GM18867 (cell line): ENCODE measurements around the gene AKAP10.
A peak's percentile ranks its signal among the peaks of the same experiment; 100 is the strongest.
"Not testable (repeated sequence)": the region's sequence is repeated elsewhere in the genome, so short reads cannot be mapped to it uniquely, and the experiment has no call there.

Source experiments
- ATAC-seq: cut with Tn5 transposase; IDR thresholded peaks from one replicate; pipeline ENCODE4 v1.9.1; 2021; ENCODE audit warnings: mild to moderate bottlenecking, moderate library complexity; ENCODE audit not compliant: unreplicated experiment

AKAP10 gene

DNA sequence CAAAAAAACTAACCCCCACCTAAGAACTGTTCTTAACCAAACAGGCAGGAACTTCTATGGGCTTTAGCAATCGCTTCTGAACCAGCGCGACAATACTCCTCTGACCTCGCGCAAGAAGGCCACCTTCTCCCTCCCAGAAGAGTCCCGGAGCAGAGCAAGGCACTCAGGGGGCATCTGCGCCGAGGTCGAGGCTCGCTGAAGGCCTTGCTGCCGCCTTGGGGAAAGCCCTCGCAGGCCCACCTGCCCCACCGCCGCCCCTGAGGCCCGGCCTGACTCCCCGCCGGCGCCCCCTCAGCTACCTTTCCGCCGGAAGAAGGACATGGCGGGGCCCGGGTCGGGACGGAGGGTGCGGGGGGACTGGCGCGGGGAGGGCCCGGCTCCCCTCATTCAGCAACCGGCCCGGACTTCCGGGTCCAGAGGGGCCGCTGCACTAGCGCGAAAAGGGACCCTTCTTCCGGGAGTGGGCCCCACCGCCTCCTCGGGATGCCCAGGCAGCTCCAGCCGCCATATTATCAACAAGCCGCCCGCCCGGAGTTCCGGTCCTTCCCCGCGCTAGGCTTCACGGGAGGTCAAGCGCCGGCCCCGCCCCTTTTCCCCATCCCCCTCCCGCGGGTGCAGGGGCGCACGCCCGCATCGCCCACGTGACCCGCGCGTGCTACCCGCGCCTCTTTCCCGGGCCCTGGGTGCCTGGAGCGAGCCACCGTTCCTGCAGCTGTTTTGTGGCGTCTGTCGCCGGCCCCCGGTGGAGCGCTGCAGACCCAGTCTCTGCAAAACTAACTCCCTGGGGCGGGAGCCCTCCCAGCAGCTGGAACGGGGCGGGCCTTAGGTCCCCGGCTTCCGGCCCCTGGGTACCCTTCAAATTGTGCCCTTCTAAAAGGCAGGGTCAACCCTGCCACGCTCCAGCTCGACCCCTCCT, at the start of gene AKAP10:
TSS of gene AKAP10 (minus strand) at position 536 of the 916 bp plus-strand sequence. CDS start at position 387, 149 bp downstream.
- ATAC-seq = peak; percentile 80

GRCh38 chr17:20026960-20027359, 49.3 kb upstream of the AKAP10 start:
- ATAC-seq = no peak

DNA sequence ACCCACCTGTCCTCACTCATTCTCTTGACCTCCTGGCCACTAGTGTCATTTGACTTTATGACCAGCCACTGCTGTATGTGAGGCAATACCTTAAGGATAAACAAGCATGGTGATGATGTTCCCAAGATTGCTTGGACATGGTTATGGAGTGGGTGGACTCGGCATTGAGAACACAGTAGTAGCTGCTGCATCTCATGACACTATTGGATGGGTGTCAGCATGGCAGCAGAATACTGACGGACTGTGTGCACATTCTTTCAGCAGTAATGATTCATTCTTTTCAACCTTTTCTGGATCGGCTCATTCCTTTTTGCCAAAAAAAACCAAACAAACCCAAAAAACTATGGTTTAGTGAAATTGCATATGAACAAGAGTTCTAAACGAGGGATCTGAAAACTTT, 45.1 kb upstream of the AKAP10 start:
- ATAC-seq = no peak

DNA sequence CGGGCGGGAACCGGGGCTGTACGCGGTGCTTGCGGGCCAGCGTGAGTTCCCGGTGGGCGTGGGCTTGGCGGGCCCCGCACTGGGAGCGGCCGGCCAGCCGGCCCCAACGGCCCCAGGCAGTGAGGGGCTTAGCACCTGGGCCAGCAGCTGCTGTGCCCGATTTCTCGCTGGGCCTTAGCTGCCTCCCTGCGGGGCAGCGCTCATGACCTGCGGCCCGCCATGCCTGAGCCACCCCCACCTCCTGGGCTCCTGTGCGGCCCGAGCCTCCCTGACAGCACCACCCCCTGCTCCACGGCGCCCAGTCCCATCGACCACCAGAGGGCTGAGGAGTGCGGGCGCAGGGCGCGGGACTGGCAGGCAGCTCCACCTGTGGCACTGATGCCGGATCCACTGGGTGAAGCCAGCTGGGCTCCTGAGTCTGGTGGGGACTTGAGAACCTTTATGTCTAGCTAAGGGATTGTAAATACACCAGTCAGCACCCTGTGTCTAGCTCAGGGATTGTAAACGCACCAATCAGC, 38.9 kb upstream of the AKAP10 start:
- ATAC-seq = not testable (repeated sequence)

- no peak for ATAC-seq
Observed at GRCh38 chr17:20012017-20012536, 34.4 kb upstream of the AKAP10 start.

GRCh38 chr17:20010936-20011335, 33.3 kb upstream of the AKAP10 start:
- no peak for ATAC-seq

GRCh38 chr17:20010099-20010863, 32.7 kb upstream of the AKAP10 start:
- no peak for ATAC-seq

GRCh38 chr17:20009302-20010098, 31.9 kb upstream of the AKAP10 start, which contains the start of gene SPECC1:
TSS of gene SPECC1 (plus strand) at chr17:20009359. CDS start at chr17:20096652, 87,293 bp downstream.
- peak; percentile 93 for ATAC-seq

GRCh38 chr17:20009052-20009301, 31.3 kb upstream of the AKAP10 start:
- ATAC-seq = no peak

DNA sequence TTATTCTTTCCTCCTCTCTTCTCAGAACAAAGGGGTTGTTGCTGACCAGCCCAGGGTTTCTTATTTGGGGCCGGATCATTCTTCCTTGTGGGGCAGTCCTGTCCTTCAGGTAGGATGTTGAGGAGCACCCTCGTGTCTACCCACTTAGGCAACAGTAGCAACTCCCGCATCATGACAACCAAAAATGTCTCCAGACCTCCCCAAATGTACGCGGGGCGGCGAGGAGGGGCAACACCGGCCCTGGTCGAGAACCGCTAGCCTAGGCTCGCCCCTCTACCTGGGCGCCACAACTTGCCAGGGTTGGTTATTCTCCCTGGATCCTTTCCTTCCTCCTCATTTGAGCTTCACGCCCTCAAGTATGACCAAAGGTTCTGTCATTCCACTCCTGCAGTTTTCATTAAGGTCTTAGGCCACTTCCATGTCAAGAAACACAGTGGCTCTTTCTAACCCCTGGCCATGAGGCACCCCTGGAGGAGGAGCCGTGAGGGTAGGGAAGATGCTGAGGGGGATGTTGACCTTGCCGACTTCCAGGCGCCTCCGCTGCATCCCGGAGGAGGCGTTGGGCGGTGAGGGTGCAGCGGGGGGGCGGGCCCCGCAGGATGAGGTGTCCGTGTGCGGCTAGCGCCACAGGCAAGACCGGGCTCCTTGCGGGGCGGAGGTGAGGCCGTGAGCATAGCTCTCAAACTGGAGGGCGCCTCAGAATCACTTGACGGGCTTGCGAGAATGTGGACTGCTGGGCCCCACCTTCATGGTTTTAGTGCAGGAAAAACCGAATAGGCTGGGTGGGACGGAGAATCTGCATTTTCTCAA, 30.8 kb upstream of the AKAP10 start:
- ATAC-seq = peak; percentile 23

DNA sequence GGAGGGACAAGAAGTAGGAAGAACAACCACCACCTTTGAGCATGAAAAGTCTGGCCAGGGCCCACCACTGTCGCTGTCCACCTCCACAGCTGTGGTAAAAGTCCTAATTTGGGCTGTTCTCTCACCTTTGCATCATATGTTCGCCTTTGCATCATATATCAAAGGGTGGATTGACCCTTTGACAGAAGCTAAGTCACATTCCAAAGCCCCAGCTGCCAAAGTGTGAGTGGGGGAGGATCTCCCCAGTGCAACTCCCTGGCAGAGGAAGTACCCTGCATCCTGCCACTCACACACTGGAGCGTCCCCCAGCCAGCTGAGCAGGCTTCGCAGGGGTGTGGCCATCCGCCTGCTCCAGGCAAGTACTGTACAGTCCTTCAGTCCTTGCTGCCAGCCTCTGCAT, 18.9 kb upstream of the AKAP10 start:
- no peak for ATAC-seq

- ATAC-seq = no peak
Observed at GRCh38 chr17:19996086-19996485, 18.5 kb upstream of the AKAP10 start.

DNA sequence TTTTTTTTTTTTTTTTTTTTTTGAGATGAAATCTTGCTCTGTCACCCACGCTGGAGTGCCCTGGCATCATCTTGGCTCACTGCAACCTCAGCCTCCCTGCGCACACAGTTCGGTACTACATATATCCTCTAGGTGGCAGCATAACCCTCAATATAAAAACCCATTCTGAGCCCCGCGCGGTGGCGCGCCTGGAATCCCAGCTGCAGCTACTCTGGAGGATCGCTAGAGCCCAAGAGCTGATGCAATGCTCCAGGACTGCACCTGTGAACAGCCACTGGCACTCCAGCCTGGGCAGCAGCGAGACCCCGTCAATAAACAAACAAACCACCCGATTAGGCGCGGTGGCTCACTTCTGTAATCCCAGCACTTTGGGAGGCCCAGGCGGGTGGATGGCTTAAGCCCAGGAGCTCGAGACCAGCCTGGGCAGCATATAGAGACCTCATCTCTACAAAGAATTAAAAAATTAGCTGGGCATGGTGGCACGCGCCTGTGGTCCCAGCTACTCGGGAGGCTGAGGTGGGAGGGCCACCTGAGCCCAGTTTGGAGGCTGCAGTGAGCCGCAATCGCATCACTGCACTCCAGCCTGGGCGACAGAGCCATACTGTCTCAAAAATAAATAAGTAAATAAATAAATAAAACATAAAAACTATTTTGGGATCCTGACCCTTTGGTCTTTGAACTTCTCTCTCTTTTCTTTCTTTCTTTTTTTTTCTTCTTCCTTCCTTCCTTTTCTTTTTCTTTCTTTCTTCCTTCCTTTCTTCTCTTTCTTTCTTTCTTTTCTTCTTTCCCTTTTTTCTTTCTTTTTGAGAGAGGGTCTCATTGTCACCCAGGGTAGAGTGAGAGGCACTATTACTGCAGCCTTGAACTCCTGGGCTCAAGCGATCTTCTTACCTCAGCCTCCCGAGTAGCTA, 15.4 kb upstream of the AKAP10 start:
- ATAC-seq = peak; percentile 70

DNA sequence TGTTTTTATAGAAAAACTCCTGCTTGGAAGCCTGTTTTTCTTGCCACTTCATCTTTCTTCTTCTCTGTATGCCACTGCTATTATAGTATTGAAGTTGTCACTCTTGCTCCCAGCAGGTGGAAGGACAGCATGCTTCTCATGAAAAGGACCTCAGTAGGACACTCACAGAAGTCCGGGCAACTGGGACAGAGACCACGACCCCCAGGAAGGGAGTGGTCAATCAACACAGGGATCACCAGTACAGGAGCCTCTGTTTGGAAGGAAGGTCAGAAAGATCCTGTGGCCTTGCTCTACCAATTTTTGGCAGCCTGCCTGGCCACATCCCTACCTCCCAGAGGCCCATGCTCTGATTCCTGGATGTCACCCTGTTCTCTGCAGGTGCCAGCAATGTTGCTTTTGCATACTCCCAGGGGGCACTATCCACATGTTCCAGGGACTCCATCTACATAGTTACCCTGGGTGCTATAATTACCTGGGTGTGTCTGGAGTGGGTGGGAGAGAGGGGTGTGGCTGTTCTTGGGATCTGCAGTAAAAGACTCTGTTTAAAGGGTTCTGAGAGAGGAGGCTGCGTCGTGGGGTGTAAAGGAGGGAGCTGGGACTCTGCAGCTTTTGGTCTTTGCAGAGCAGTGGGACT, 13.7 kb upstream of the AKAP10 start:
- ATAC-seq = no peak

GRCh38 chr17:19987897-19988296, 10.3 kb upstream of the AKAP10 start:
- no peak for ATAC-seq

DNA sequence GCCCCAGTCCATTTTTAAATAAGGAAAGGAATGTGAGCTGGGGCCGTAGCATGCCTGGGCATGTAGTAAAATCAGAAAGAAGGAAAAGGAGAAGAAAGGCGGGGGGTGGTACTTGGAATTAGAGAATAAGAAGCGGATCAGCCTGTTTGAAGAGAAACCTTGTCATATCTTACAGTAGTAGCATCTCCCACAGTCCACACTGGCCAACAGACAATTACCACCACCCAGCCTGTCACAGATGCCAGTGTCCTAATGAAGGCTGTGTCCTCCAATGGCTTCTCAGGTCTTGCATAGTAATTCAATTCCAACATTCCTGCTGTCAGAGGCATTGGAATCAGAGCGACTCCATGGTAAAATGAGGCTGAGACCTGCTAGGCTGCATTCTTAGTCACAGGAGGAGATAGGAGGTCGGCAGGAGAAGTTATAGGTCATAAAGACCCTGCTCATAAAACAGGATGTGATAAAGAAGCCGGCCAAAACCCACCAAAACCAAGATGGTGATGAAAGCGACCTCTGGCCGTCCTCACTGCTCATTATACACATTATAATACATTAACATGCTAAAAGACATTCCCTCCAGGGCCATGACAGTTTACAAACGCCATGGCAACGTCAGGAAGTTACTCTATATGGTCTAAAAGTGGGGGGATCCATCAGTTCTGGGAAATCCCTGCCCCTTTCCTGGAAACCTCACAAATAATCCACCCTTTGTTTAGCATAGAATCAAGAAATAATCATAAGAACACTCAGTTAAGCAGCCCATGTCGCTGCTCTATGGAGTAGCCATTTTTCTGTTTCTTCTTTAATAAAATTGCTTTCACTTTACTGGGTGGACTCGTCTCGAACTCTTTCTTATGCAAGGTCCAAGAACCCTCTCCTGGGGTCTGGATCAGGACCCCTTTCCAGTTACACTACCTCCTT, 9.6 kb upstream of the AKAP10 start:
- ATAC-seq = no peak
